ENCODE data around the gene U2AF1L4.
"Not testable (repeated sequence)": the region's sequence is repeated elsewhere in the genome, so short reads cannot be mapped to it uniquely, and the experiment has no call there.

The U2AF1L4 gene

DNA sequence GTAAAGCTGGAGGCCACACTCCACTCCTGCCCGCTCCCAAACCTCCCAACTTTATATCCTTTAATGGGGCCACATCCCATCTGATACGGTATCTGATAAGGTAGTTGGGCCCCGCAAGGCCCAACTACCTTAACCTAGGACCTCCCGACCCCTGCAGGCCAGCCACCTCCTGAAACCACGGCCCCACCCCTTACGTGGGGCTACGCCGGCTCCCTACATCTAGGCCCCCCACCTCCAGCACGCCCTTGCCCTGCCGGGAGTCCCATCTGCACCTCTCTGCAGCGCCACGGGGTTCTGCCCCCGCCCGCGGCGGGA lies 5.2 kb downstream of the U2AF1L4 start:
- no peak for DNase-seq

DNA sequence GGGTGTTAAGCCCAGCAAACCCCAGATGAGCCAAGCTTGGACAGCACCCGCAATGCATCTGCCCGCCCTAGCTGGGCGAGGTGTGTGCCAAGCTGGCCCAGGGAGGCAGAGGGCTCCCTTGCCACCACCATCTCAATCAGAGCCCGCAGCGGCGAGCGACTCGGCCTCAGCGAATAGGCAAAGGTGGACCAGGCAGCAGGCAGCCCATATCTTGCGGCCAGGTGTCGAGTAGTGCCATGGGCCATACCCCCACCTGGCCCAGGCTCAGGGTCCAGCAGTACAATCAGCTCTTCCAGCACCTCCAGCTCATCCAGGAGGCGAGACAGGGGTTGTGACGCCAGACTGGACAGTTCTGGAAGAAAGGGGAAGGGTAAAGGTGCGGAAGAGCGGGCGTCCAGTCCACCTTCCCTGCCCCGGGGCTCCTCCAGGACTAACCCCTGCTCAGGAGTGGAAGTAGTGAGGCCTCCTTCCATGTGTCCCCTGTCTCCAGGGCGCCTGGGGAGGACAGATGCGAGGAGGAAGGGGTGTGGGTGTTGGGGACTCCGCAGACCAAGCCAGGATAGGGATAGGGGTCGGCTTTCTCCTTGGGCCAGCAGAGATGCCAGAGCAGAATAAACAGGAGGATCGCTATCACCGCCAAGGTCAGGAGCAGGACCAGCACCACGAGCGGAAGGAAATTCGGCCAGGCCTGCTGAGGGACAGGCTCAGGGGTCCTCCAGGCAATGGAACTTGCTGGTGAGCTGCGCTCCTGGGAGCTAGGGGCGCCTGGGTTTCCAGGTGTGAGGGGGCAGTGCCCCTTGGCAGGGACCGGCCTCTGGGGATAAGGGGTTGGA lies 5.7 kb downstream of the U2AF1L4 start:
- no peak for DNase-seq

DNA sequence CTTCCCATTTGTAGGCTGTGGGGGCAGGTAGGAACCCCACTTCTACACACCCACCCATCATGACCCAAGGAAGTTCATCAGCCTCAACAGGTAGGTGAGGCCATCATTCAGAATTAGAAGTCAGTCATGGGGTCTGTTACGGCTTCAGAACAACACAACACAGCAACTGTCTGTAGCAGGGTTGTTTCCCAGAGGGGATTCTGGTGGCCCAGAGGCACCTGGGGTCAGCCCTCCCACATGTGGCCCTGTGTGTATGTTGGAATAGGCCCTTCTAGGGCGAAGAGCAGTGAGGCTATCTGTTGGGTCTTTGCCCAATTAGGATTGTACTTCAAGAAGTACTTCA lies 6.4 kb downstream of the U2AF1L4 start:
- no peak for DNase-seq

DNA sequence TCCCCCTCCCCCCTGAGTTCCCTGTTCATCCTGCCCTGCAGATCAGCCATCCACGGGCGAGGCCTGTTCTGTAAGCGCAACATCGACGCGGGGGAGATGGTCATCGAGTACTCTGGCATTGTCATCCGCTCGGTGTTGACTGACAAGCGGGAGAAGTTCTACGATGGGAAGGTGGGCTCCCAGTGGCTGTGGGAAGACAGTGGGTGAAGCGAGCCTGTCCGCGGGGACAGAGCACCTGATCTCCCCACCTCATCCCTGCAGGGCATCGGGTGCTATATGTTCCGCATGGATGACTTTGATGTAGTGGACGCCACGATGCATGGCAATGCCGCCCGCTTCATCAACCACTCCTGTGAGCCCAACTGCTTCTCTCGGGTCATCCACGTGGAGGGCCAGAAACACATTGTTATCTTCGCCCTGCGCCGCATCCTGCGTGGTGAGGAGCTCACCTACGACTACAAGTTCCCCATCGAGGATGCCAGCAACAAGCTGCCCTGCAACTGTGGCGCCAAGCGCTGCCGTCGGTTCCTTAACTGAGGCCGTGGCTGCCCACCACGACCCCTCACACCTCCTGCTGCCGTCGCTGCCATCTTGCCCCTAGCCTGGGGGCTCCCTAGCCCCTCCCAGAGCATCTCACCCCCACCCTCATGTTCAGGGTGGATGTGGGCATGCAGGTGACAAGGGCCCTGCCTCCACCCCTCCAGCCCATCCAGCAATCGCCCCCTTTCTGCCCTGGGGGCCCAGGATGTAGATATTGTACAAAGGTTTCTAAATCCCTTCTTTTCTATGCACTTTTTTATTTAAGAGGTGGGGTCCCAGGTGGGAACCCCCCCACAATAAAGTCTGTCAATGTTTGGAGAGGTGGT lies 7.0 kb downstream of the U2AF1L4 start:
- DNase-seq = no peak

DNA sequence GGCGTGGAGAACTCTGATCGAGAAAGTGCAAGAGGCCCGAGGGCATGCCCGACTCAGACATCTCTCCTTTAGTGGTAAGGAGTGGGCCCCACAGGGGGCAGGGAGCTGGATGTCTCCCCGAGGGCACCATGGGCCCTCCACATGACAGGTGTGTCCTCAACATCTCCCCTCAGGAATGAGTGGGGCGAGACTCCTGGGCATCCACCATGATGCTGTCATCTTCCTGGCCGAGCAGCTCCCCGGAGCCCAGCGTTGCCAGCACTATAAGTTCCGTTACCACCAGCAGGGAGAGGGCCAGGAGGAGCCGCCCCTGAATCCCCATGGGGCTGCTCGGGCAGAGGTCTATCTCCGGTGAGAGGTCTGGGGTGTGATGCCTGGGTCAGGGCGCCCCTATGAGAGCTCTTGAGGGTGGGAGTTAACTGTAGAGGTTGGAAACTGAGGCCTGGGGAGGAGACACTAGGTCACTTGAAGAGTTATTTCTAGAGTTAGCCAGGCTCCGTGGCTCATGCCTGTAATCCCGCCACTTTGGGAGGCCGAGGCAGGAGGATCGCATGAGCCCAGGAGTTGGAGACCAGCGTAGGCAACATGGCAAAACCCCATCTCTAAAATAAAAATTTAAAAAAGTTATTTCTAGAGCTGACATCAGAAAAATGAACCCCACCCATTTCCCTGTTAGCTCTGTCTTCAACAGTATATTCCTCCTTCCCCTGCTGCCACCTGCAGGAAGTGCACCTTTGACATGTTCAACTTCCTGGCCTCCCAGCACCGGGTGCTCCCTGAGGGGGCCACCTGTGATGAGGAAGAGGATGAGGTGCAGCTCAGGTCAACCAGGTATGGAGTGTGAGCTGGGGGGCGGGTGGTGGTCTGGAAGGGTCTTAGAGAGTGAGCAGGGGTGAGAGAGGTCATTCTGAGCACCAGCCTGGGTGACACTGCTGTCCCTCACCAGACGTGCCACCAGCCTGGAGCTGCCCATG lies 8.0 kb downstream of the U2AF1L4 start:
- DNase-seq = no peak

DNA sequence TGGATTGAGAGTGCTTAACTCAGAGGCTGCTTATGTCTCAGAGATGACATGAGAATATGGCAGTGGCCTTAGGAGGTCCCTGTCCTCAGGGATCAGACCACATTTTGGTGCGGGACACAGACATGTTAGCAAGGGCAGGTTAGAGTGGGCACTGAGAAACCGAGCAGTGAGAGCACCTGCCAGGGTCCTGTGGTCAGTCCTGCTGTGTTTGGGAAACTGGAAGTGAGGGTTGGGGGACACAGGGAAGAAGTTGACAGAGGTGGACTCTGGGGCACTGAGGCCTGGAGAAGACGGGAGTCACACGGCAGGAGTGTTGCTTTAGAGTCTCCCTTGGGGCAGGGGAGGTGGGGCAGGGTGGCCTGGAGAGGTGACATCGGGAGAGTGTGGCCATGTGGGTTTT lies 10.3 kb downstream of the U2AF1L4 start:
- DNase-seq = no peak

DNA sequence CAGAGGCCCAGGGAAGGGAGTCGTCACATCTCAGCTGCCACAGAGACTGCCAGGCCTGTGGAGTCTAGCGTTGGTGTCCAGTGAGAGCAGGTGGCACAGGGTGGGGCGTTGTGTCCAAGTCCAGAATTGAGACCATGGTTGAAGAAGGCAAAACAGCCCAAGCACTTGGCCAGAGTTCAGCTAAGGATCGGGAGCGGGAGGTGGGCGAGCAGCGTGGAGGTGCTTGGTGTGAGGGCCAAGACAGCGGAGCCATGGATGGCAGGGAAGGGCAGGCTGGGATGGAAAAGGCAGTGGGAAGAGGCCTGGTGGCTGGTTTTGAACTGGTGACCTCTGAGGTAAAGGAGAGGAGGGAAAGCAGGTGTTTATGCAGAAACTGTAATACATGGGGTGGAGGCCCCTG lies 10.9 kb downstream of the U2AF1L4 start:
- no peak for DNase-seq

DNA sequence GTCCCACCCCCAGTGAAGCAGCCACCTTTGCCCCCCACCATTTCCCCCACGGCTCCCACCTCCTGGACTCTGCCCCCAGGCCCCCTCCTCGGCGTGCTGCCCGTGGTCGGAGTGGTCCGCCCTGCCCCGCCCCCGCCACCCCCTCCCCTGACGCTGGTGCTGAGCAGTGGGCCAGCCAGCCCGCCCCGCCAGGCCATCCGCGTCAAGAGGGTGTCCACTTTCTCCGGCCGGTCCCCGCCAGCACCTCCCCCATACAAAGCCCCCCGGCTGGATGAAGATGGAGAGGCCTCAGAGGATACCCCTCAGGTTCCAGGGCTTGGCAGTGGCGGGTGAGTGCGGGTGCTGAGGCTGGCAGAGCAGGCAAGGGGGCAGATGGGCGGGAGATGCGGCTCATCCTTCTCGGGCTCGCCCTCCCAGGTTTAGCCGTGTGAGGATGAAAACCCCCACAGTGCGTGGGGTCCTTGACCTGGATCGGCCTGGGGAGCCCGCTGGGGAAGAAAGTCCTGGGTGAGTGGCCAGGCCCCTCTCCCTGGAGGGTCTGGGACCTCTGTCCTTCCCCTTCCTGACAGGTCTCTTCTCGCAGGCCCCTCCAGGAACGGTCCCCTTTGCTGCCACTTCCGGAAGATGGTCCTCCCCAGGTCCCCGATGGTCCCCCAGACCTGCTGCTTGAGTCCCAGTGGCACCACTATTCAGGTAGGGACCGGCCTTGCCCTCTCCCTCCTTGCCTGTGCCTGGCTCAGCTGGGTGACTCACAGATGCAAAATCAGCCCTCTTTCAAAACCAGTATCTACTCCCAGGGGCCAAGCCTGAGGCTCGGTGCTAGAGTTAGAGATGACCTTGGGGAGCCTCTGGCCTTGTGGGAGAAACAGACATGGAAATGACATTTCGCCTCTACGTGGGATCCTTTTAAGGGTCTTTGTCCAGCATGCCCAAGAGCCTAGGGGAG lies 11.8 kb downstream of the U2AF1L4 start:
- DNase-seq = no peak

DNA sequence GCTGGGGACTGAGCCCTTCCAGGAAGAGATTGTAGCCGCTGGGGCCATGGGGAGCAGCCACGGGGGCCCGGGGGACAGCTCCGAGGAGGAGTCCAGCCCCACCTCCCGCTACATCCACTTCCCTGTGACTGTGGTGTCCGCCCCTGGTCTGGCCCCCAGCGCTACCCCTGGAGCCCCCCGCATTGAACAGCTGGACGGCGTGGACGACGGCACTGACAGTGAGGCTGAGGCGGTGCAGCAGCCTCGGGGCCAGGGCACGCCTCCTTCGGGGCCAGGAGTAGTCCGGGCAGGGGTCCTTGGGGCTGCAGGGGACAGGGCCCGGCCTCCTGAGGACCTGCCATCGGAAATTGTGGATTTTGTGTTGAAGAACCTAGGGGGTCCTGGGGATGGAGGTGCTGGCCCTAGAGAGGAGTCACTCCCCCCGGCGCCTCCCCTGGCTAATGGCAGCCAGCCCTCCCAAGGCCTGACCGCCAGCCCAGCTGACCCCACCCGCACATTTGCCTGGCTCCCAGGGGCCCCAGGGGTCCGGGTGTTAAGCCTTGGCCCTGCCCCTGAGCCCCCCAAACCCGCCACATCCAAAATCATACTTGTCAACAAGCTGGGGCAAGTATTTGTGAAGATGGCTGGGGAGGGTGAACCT lies 12.6 kb downstream of the U2AF1L4 start:
- DNase-seq = no peak

DNA sequence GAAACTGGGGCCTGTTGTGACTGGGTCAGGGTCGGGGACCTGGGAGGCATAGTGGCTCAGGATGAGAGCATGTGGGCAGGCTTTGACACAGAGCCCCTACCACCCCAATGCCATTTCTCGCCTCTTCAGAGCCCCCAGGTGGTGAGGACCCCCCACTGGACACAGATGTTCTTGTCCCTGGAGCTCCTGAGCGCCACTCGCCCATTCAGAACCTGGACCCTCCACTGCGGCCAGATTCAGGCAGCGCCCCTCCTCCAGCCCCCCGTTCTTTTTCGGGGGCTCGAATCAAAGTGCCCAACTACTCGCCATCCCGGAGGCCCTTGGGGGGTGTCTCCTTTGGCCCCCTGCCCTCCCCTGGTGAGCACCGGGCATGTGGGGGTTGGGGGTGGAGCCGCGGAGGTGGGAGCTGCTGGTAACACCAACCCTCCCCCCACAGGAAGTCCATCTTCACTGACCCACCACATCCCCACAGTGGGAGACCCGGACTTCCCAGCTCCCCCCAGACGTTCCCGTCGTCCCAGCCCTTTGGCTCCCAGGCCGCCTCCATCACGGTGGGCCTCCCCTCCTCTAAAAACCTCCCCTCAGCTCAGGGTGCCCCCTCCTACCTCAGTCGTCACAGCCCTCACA lies 13.3 kb downstream of the U2AF1L4 start:
- DNase-seq = no peak

DNA sequence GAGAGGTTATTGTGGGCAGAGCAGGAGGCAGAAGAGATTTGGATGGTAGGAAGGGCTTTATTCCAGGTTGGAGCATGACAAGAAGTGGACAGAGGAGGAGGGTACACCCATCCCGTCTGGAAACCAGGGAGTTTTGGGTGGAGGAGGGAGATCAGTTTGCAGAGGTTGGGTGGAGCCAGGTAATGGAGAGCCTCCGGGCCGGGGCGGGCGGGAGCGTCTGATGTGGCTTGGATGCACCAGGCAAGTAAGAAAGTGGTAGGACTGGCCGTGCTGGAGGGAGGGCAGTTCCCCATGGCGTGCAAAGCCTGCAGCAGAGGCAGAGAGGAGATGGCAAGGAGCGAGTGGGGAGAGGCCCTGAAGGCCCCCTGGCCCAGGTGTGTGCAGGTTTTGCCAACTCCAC lies 13.9 kb downstream of the U2AF1L4 start:
- DNase-seq = no peak

DNA sequence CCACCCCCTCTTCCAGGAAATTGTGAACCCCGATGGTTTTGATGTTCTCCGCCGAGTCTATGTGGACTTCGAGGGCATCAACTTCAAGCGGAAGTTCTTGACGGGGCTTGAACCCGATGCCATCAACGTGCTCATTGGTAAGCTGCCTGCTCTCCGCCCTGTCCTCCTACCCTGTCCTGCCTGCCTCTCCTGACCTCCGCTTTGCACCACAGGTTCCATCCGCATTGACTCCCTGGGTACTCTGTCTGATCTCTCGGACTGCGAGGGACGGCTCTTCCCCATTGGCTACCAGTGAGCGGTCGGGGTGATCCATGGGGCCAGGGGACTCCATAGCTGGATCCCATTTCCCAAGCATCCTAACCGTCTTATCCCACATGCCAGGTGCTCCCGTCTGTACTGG lies 14.9 kb downstream of the U2AF1L4 start:
- DNase-seq = no peak

DNA sequence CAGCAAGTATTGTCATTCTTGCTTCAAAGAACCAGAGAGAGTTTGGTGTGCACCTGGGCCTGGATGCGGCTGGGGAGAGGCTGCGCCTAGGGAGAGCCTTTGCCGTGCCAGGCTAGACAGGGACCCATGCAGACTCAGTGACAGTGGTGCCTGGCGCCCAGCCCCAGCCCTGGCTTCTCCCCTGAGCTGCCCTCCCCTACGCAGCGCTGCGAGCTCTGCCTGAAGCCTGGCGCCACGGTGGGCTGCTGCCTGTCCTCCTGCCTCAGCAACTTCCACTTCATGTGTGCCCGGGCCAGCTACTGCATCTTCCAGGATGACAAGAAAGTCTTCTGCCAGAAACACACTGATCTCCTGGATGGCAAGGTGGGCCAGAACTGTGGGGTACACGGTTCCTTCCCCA lies 15.5 kb downstream of the U2AF1L4 start:
- DNase-seq = no peak

DNA sequence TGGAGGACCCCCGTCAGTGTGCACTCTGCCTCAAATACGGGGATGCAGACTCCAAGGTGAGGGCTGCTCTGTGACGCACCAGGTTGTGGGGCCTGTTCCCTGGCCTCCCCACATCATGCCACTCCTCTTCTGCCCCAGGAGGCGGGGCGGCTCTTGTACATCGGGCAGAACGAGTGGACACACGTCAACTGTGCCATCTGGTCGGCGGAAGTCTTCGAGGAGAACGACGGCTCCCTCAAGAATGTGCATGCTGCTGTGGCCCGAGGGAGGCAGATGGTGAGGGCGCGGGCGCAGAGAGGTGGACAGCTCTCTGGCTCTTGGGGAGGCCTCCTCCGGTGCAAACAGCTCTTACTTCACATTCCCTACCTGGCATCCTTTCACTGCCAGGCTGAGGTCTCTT lies 16.2 kb downstream of the U2AF1L4 start:
- no peak for DNase-seq

DNA sequence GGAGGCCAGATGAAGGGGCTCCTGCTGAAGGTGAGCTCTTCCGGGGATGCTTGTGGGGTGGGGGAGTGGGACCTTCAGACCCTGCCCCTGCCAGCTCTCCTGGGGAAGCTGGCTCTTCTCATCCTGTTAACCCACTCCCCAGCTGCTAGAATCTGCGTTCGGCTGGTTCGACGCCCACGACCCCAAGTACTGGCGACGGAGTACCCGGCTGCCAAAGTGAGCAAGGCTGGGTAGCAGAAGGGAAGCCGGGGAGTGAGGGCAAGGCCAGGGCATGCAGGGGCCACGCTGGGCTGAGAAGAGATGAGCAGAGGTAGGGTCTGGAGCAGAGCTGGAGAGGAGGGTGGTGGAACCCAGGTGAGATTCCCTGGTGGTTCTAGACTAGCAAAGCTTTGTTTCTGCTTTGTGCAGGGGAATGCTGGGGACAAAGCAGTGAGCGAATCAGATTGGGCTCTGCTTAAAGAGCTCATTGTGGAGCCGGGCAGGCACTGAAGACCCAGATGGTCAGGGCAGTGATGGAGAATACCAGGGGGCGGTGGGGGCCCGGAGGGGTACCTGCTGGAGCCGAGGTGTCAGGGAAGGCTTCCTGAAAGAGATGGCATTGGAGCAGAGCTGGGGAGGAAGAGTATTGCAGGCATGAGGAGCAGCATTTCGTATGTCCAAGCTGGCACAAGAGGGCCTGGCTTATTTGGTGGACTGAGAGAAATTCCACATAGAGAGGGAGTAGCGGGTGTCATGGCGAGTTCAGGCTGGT lies 17.1 kb downstream of the U2AF1L4 start:
- no peak for DNase-seq

DNA sequence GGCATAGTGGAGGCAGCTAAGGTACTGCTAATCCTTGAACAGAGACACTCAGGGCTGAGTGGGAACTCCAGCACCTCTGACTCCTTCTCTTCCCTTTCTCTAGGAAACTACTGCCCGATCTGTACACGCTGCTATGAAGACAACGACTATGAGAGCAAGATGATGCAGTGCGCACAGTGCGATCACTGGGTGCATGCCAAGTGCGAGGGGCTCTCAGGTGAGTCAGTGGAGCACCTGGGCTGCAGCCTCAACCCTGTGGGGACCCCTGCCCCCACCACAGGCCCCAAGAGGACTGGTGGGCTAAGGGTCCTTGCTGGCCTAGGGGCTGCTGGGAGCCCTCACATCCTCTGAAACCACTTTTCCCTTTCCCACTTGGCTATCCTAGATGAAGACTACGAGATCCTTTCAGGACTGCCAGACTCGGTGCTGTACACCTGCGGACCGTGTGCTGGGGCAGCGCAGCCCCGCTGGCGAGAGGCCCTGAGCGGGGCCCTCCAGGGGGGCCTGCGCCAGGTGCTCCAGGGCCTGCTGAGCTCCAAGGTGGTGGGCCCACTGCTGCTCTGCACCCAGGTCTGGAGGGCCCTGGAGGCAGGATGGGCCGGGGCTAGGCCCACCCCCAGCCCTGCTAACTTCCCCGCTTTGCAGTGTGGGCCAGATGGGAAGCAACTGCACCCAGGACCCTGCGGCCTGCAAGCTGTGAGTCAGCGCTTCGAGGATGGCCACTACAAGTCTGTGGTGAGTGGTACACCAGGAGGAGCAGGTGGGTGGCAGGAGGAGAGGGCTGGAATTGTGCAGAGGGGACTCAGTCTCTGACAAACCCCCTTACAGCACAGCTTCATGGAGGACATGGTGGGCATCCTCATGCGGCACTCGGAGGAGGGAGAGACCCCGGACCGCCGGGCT lies 17.9 kb downstream of the U2AF1L4 start:
- DNase-seq = no peak

DNA sequence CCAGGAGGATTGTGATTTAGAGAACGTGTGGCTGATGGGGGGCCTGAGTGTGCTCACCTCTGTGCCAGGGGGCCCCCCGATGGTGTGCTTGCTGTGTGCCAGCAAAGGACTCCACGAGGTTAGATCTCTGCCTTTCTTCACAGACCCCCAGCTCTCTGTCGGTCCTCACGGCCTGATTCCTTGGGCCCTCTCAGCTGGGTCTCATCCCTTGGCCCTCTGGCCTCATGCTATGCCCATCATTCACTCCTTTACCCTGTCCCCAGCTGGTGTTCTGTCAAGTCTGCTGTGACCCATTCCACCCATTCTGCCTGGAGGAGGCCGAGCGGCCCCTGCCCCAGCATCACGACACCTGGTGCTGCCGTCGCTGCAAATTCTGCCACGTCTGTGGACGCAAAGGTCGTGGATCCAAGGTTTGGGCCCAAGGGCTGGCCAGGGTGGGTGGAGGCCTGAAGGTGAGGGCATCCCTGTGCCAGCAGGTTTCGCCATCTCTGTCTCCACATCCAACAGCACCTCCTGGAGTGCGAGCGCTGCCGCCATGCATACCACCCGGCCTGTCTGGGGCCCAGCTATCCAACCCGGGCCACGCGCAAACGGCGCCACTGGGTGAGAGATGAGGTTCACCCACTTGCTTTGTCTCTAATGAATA lies 19.9 kb downstream of the U2AF1L4 start:
- no peak for DNase-seq

DNA sequence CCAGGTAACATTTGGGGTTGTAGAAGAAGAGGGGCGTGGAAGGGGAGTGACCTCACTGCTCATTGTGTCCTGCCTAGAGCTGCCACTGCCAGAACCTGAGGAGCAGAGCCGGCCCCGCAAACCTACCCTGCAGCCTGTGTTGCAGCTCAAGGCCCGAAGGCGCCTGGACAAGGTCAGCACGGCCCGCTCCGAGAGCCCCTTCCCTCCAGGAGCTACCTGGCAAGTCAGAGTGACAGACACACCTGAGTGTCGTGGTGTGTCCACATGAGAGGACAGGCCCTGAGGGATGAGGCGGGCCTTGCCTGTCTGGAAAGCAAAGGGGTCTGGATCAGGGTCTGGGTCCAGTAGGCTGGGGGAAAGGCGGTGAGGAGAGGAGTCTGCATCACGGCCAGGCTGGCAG lies 20.7 kb downstream of the U2AF1L4 start:
- DNase-seq = no peak

DNA sequence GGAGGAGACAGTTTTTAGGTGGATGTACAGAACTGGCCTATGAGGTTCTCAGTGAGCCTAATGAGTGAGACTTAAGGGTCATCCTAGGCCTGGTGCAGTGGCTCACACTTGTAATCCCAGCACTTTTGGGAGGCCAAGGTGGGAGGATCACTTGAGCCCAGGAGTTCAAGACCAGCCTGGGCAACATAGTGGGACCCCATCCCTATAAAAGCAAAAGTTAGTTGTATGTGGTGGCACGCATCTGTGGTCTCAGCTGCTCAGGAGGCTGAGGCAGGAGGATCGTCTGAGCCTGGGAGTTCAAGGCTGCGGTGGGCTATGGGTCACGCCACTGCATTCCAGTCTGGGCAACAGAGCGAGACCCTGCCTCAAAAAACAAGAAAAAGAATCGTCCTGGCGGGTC lies 21.1 kb downstream of the U2AF1L4 start:
- not testable (repeated sequence) for DNase-seq
